ENCODE data around the gene NFASC. TPM values are rescaled to one million over a fixed set of nuclear protein-coding genes. Genes with fewer than 3 reads are reported as not detected.

NFASC gene
- total RNA-seq, 4 donors from 2014 or later = 0.68 to 2.8 (median 1.7) TPM

GRCh38 chr1:204958317-204959307, 88.0 kb downstream of the NFASC start:
- TF ChIP-seq, protein P1, sequence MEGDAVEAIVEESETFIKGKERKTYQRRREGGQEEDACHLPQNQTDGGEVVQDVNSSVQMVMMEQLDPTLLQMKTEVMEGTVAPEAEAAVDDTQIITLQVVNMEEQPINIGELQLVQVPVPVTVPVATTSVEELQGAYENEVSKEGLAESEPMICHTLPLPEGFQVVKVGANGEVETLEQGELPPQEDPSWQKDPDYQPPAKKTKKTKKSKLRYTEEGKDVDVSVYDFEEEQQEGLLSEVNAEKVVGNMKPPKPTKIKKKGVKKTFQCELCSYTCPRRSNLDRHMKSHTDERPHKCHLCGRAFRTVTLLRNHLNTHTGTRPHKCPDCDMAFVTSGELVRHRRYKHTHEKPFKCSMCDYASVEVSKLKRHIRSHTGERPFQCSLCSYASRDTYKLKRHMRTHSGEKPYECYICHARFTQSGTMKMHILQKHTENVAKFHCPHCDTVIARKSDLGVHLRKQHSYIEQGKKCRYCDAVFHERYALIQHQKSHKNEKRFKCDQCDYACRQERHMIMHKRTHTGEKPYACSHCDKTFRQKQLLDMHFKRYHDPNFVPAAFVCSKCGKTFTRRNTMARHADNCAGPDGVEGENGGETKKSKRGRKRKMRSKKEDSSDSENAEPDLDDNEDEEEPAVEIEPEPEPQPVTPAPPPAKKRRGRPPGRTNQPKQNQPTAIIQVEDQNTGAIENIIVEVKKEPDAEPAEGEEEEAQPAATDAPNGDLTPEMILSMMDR (IDR thresholded peaks at IDR 0.05; ENCODE audit: low read depth) = no peak

DNA sequence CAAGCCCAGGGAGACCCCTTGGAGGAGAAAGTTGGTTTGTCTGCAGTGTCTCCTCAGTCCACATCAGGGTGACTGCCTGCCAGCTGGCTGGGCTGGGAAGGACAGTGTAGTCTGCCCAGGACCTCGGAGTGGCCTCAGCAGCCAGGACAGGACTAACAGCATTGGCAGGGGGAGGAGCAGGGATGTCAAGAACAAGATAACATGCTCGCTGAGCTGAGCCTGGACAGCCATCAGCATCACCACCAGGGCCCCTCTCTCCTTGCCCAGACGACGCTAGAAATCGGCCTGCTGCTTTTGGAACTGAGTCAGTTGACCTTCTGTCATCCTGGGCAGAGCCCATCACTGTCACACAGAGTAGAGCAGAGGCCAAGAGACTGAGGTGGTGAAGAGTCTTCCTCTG, 88.7 kb downstream of the NFASC start:
- TF ChIP-seq, protein P1 (IDR thresholded peaks at IDR 0.05; ENCODE audit: low read depth) = no peak

- TF ChIP-seq, protein P1 (IDR thresholded peaks at IDR 0.05; ENCODE audit: low read depth) = no peak
Measured at GRCh38 chr1:204959836-204960235, 89.2 kb downstream of the NFASC start.

GRCh38 chr1:204960306-204961125, 89.9 kb downstream of the NFASC start:
- TF ChIP-seq, protein P1 (IDR thresholded peaks at IDR 0.05; ENCODE audit: low read depth) = no peak

DNA sequence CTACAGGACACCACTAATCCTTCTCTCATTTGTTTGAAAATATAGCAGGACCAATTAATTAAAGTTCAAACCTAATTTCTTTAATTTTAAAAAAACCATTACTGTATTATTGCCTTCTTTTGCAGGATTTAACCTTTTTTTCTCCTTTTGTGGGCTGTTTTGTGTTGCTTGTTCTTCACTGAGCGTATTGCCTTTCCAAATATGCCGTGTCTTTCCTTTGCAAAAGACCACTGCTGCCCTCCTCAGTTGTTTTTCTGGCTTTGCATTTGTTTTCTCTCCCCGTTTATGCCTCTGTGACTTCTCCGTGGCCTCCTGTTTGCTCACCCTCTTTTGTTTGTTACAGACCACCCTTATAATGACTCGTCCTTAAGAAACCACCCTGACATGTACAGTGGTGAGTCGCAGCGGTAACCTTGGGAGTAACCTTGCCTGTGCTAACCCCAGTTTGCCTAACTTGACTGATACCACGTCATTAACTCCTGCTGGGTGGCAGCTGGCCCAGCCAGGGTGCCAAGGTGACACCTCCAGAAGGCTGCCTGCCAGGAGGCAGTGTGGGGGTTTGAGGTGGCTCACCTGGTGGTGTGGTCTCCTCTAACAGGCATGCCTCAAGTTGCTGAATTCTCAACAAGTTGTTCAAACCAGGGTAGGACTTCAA, 91.2 kb downstream of the NFASC start:
- TF ChIP-seq, protein P1 (IDR thresholded peaks at IDR 0.05; ENCODE audit: low read depth) = no peak

DNA sequence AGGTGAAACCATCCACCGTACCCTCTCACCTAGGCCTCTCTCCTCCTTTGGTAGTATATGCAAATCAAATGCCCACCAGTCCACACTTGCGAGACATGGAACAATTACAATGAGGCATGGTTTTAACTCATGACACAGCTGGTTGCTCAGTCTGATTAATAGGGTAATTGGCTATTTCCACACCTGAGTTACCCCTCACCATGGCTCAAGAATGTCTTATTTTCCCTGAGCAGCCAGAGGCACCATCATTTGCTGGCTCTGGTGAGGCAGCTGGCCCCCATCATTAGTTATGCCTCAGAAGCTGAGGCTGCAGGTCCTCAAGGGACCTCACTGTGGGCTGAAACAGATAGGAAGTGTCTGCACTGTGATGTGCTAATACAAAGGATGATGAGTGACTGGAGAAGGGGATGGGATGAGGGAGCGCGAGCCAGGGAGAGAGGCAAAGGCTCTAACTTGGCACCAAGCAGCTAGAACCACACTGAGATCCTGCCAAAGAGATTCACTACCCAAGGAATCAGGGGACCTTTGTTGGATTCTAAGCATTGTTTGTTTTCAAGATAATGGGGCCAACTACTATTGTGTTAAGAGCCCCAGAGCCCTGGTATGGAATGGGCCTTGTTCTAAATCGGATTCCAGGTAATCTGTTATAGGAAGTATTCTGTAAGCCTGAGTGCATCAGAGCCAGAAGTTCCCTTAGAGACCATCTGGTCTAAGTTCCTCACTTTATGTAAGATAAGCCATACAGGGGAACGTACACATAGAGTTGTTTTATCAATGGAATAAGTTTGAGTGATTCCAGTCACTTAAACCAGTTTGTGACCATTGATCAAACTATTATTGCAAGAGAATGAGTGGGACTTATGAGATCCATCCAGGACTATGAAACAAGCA, 92.3 kb downstream of the NFASC start:
- TF ChIP-seq, protein P1 (IDR thresholded peaks at IDR 0.05; ENCODE audit: low read depth) = no peak
